Ecto neural progenitor cell (in vitro differentiated cells): Measurements from ENCODE around the gene ATAD5.
A peak's percentile ranks its signal among the peaks of the same experiment; 100 is the strongest.
"Not testable (repeated sequence)": the region's sequence is repeated elsewhere in the genome, so short reads cannot be mapped to it uniquely, and the experiment has no call there.

ENCODE experiments used
- DNase-seq: peaks from one replicate; pipeline ENCODE4 v3.0.0-alpha.2; 2018; ENCODE audit warnings: low spot score

ATAD5 gene

GRCh38 chr17:30831663-30832437, at the start of gene ATAD5:
ATAD5 (plus strand) TSS chr17:30831966; CDS start chr17:30832348, 382 bp downstream.
- peak; percentile 96 for DNase-seq

DNA sequence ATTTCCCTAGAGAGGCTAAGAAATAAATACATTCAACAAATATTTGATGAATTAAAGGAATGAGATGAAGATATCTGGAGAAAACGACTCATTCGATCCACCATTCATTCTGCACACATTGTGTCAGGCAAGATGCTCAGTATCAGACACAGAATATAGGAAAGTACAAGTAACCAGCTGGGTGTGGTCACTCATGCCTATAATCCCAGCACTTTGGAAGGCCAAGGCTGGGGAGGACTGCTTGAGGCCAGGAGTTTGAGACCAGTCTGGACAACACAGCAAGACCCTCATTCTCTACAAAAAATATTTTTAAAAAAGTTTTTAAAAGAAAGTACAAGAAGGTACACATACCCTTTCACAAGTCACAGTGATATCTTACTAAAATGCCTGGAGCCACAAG, 49.6 kb upstream of the ATAD5 start:
- DNase-seq, result no peak

DNA sequence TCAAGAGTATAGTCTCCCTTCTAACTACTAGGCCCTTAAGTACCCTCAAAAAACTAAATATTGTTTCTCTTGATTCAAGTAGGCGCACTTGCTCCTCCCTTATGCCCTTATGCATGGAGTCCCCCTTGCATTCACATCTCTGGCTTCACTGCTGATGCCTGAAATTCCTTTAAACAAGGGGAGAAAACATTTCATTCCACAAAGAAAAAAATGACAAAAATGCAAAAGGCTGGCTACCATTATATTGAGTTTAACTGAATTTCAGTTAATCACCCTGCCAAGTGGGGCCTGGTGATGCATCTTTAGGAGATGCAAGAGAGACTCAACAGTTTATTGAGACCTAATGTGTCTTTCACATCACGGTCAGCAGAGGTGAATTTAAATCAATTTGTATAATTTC, 42.8 kb upstream of the ATAD5 start:
- DNase-seq, result no peak

GRCh38 chr17:30790279-30790678, 41.5 kb upstream of the ATAD5 start:
- no peak for DNase-seq

- no peak for DNase-seq
Observed at GRCh38 chr17:30793282-30793977, 38.3 kb upstream of the ATAD5 start.

- DNase-seq, result no peak
Observed at GRCh38 chr17:30794372-30794771, 37.4 kb upstream of the ATAD5 start.

DNA sequence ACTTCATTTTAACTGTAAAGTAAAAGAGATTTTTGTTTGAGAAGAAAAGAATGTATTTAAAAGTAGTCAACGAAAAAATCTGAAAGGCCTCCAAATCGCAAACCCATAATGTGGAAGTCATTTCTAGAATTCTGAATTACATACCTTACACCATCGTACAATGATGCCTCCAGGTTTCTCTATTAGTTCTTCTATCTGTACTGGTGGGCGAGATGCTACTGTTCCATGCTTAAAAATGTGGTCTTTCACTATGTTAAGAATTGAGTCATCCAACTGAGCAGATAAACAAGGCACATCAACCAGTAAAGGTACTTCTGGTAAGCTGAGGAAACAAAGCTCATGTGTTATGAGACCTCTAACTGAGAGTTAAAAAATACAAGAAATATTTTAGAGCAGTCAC, 35.8 kb upstream of the ATAD5 start:
- DNase-seq, result no peak

DNA sequence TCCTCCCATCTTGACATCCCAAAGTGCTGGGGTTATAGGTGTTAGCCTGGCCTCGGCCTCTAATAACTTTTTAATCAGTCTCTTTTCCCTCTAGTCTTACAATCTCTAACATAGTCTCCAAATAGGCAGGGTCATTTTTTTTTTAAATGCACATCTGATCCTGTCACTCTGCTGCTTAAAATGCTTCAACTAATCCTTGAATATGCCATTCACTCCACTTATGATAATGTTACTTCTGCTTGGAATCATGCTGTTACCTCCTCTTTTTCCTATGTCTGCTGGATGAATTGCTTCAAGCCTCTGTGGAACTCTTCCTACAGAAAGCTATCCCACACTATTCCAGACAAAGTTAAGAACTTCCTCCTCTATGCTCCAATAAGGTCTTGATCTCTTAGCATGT, 30.1 kb upstream of the ATAD5 start:
- DNase-seq, result no peak

DNA sequence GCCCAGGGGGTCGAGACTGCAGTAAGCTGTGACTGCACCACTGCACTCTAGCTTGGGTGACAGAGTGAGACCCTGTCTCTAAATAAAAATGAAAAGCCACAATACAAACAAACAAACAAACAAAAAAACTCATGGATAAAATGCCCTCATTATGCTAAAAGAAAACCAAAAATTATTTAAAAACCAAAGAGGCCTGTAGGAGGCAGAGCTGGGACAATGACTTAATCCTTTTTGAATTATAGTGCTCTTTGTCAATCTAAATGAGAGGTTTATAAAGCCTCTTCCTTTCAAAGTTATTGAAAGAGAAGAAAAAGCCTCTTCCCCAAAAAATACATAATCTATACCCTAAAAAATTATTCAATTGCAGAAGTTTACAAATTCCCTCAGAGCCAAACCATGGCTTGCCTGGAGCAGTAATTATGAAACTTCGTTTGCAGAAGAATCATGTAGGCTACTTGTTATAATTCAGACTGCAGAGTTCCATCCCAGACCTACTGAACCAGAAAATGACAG, 25.8 kb upstream of the ATAD5 start:
- DNase-seq, result no peak

DNA sequence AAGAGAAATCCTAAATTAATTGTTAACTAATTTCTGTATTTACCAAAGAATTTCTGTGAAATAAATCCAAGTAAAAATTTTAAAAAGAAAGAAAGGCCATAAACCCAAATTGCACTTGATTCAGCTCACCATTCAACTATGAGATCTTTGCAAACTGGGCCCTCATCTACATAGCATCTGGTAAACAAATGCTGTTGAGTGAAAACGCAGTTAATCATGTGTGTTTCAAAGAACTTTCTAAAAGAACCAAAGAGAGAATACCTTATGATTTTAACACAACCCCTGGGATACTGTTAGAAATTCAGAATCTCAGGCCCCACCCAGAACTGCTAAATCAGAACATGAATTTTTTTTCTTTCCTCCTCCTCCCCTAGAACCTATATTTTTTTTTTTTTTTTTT, 23.9 kb upstream of the ATAD5 start:
- no peak for DNase-seq

DNA sequence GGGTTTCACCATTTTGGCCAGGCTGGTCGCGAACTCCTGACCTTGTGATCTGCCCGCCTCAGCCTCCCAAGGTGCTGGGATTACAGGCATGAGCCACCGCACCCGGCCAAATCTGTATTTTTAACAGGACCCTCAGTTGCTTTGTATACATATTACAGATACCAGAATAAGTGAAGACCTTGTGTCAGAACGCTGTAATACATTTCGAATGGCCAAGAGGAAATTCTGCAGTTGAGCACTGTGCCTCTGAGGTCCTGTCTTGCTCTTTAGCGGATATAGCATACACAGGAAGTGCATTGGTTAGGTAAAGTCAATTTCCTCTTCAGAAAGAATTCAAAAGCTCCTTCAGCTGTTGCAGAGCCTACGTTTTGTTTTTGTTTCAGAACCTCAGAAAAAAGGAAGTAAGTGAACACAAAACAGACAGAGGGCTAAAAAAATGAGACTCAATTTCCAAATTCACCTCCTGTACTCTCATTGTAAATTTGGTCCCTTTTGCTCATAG, 22.9 kb upstream of the ATAD5 start:
- no peak for DNase-seq

- no peak for DNase-seq
Observed at GRCh38 chr17:30809867-30810266, 21.9 kb upstream of the ATAD5 start.

- DNase-seq, result no peak
Observed at GRCh38 chr17:30812218-30813177, 19.3 kb upstream of the ATAD5 start.

GRCh38 chr17:30814236-30814635, 17.5 kb upstream of the ATAD5 start:
- DNase-seq, result not testable (repeated sequence)

GRCh38 chr17:30814860-30815259, 16.9 kb upstream of the ATAD5 start:
- not testable (repeated sequence) for DNase-seq

- DNase-seq, result no peak
Observed at GRCh38 chr17:30816165-30816564, 15.6 kb upstream of the ATAD5 start.

GRCh38 chr17:30819971-30820705, 11.6 kb upstream of the ATAD5 start:
- no peak for DNase-seq

- DNase-seq, result no peak
Observed at GRCh38 chr17:30821871-30822723, 9.7 kb upstream of the ATAD5 start.

DNA sequence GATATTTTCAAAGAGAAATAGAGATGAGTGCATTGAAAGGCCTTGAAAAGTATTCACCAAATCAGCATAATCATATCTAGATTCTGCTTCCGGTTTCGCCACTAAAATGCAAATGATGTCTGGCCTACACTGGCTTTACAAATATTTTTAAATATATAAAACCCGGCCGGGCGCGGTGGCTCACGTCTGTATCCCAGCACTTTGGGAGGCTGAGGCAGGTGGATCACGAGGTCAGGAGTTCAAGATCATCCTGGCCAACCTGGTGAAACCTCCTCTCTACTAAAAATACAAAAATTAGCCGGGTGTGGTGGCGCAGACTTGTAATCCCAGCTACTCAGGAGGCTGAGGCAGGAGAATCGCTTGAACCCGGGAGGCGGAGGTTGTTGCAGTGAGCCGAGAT, 8.8 kb upstream of the ATAD5 start:
- not testable (repeated sequence) for DNase-seq

DNA sequence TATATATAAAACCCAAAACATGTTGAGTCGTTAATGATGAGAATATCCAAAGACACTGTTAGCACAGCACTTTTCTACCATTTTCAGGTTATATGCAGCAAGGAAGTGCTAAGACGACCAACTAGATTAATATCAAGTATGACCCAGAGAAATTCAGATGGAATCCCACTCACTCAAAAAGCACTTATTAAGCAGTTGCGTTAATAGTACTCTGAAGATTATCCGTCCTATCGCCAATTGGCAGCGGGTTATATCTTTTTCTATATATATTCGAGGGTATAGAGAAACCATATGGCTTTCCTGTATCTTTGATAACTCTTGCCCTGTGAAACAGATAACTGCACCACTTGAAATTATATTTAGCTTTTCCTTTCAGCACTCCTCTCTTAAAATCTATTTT, 8.3 kb upstream of the ATAD5 start:
- no peak for DNase-seq
